ENCODE measurements around the gene LCN15. TPM values are rescaled to one million over a fixed set of nuclear protein-coding genes. Genes with fewer than 3 reads are reported as not detected.

The LCN15 gene
- total RNA-seq (2014; rRNA removed; shearing (Covaris generic)) (not detected in 2 replicates), total RNA-seq (2022) (not detected in 2 replicates), Bru-seq, nascent RNA (not detected), BruChase-seq, experiment 1, labeled RNA remaining after a 6-hour chase (not detected), BruChase-seq, experiment 2, labeled RNA remaining after a 2-hour chase (not detected)
- long read RNA-seq: 0 reads

GRCh38 chr9:136764301-136764891, at the start of gene LCN15:
LCN15 (minus strand) TSS chr9:136764518; CDS start chr9:136764488, 30 bp downstream.
- H3K36me3 ChIP-seq (ENCODE audit: insufficient read depth, low read length): no peaks in the 10 kb centered on the region
- DNase-seq (ENCODE audit: low spot score): no peak
- H4K20me1 ChIP-seq (ENCODE audit: insufficient read depth, low read length): no peaks in the 10 kb centered on the region
- no peaks in the 10 kb centered on the region for H3K9me3 ChIP-seq (ENCODE audit: low read length)
- H3K79me2 ChIP-seq (ENCODE audit: insufficient read depth, low read depth, low read length): no peaks in the 10 kb centered on the region
- H3K4me1 ChIP-seq (ENCODE audit: insufficient read depth, low read length, poor library complexity, severe bottlenecking): peaks cover 10% of the 10 kb centered on the region
- no peak within 1 kb of the TSS for H3K4me2 ChIP-seq (ENCODE audit: low read length)
- H3K4me3 ChIP-seq (ENCODE audit: low read depth, low read length, poor library complexity, severe bottlenecking): no peak within 1 kb of the TSS
- POLR2A ChIA-PET: no interaction called here
- BruUV-seq (replicated peaks): no TSS peak
- no peaks in the 10 kb centered on the region for H3K9me2 ChIP-seq (ENCODE audit: insufficient read depth, low read length)
- CTCF ChIA-PET (ENCODE audit: unreplicated experiment): no interaction called here
- H2AFZ ChIP-seq (ENCODE audit: low read length): no peak within 1 kb of the TSS
- TF ChIP-seq EZH2phosphoT487 (IDR thresholded peaks at IDR 0.05; ENCODE audit: borderline replicate concordance, low read depth, low read length): no peak
- TF ChIP-seq CTCF (conservative IDR thresholded peaks at IDR 0.05; ENCODE audit: low read length): no peak
- H3K27ac ChIP-seq (ENCODE audit: low read depth, low read length, poor library complexity, severe bottlenecking): no peak within 1 kb of the TSS
- intact Hi-C loops (cut with micrococcal nuclease; ENCODE audit: unreplicated experiment): no loop called here

- TF ChIP-seq EZH2phosphoT487 (IDR thresholded peaks at IDR 0.05; ENCODE audit: borderline replicate concordance, low read depth, low read length) (no peak), CTCF (conservative IDR thresholded peaks at IDR 0.05; ENCODE audit: low read length) (no peak)
- H3K36me3 ChIP-seq (ENCODE audit: insufficient read depth, low read length): peaks cover 40% of the 10 kb centered on the region
- H3K9me3 ChIP-seq (ENCODE audit: low read length): no peaks in the 10 kb centered on the region
- no peaks in the 10 kb centered on the region for H3K9me2 ChIP-seq (ENCODE audit: insufficient read depth, low read length)
- no TSS peak for BruUV-seq (replicated peaks)
- peaks cover 15% of the 10 kb centered on the region; the same call in 1 of the 2 replicates for H4K20me1 ChIP-seq (ENCODE audit: insufficient read depth, low read length)
- H3K4me3 ChIP-seq (ENCODE audit: low read depth, low read length, poor library complexity, severe bottlenecking): peak overlapping the region; percentile 100
- H3K79me2 ChIP-seq (ENCODE audit: insufficient read depth, low read depth, low read length): peaks cover 55% of the 10 kb centered on the region
- intact Hi-C loops (cut with micrococcal nuclease; ENCODE audit: unreplicated experiment): loop anchor here (2.0 kb wide), 1 partner anchor 40 kb away; the partner anchor contains the start of gene PHPT1
- H2AFZ ChIP-seq (ENCODE audit: low read length): no peak overlapping the region; the same call in 1 of the 2 replicates
- DNase-seq (ENCODE audit: low spot score): no peak
- CTCF ChIA-PET (ENCODE audit: unreplicated experiment): no interaction called here
- H3K4me1 ChIP-seq (ENCODE audit: insufficient read depth, low read length, poor library complexity, severe bottlenecking): peaks cover 28% of the 10 kb centered on the region
- H3K27ac ChIP-seq (ENCODE audit: low read depth, low read length, poor library complexity, severe bottlenecking): peak overlapping the region; percentile 73
- peak overlapping the region; percentile 88 for H3K4me2 ChIP-seq (ENCODE audit: low read length)
- POLR2A ChIA-PET: interaction anchor here (0.7 kb wide), 1 partner anchor 18 kb away, joined by 3 read pairs; the partner anchor contains the start of gene TMEM141
Measured at GRCh38 chr9:136808806-136809158, 44.5 kb upstream of the LCN15 start.

Data from OCI-LY7 (cell line).